H9 (cell line): ENCODE data around the gene ANK3. TPM values are rescaled to one million over a fixed set of nuclear protein-coding genes. Genes with fewer than 3 reads are reported as not detected.

Experiments used
- DNase-seq: peaks from one replicate; pipeline ENCODE4 v3.0.0-alpha.2; 2017
- H2AFZ ChIP-seq: one replicate; pipeline ENCODE4 v1.6.1; 2013; ENCODE audit warnings: mild to moderate bottlenecking, low read length, control low read depth, moderate library complexity
- H2AK5ac ChIP-seq: 2 replicates; pipeline ENCODE4 v1.6.1; 2013; ENCODE audit warnings: low read length, control low read depth, mixed read lengths; ENCODE audit not compliant: insufficient read length
- H2BK120ac ChIP-seq: one replicate; pipeline ENCODE4 v1.6.1; 2013; ENCODE audit warnings: low read depth, mild to moderate bottlenecking, low read length, control low read depth, inconsistent platforms; ENCODE audit not compliant: poor library complexity, severe bottlenecking
- H2BK12ac ChIP-seq: 2 replicates; pipeline ENCODE4 v1.6.1; 2013; ENCODE audit warnings: low read length, control low read depth, mixed read lengths, low read depth; ENCODE audit not compliant: insufficient read length
- H2BK15ac ChIP-seq: 2 replicates; pipeline ENCODE4 v1.6.1; 2013; ENCODE audit warnings: low read depth, low read length, control low read depth
- H2BK20ac ChIP-seq: one replicate; pipeline ENCODE4 v1.6.1; 2013; ENCODE audit warnings: low read depth, mild to moderate bottlenecking, low read length, control low read depth, inconsistent platforms; ENCODE audit not compliant: poor library complexity, severe bottlenecking
- H2BK5ac ChIP-seq: 2 replicates; pipeline ENCODE4 v1.6.1; 2013; ENCODE audit warnings: low read length, control low read depth, mixed read lengths; ENCODE audit not compliant: insufficient read length
- H3K14ac ChIP-seq: 2 replicates; pipeline ENCODE4 v1.6.1; 2013; ENCODE audit warnings: low read length, control low read depth; ENCODE audit not compliant: insufficient read depth
- H3K18ac ChIP-seq: 2 replicates; pipeline ENCODE4 v1.6.1; 2013; ENCODE audit warnings: low read depth, mild to moderate bottlenecking, mixed read lengths, low read length, control low read depth; ENCODE audit not compliant: insufficient read length
- H3K23ac ChIP-seq: 2 replicates; pipeline ENCODE4 v1.6.1; 2013; ENCODE audit warnings: low read length, control low read depth, mixed read lengths, low read depth; ENCODE audit not compliant: insufficient read length
- H3K23me2 ChIP-seq: 2 replicates; pipeline ENCODE4 v1.6.1; 2013; ENCODE audit warnings: low read depth, mild to moderate bottlenecking, mixed read lengths, low read length, control low read depth; ENCODE audit not compliant: insufficient read length, poor library complexity, severe bottlenecking
- H3K27ac ChIP-seq: 2 replicates; pipeline ENCODE4 v1.5.1; 2013; ENCODE audit warnings: low read length, control low read depth, mixed read lengths, low read depth; ENCODE audit not compliant: insufficient read length
- H3K27me3 ChIP-seq: 2 replicates; pipeline ENCODE4 v1.6.1; 2013; ENCODE audit warnings: low read length, control low read depth, inconsistent platforms; ENCODE audit not compliant: insufficient read depth
- H3K4ac ChIP-seq: 2 replicates; pipeline ENCODE4 v1.6.1; 2013; ENCODE audit warnings: low read depth, mild to moderate bottlenecking, control low read depth, inconsistent platforms, low read length, moderate library complexity
- H3K4me1 ChIP-seq: 2 replicates; pipeline ENCODE4 v1.6.1; 2013; ENCODE audit warnings: low read length, control low read depth, inconsistent platforms; ENCODE audit not compliant: insufficient read depth
- H3K4me2 ChIP-seq: 2 replicates; pipeline ENCODE4 v1.6.1; 2013; ENCODE audit warnings: low read length, control low read depth, mixed read lengths; ENCODE audit not compliant: insufficient read length, insufficient read depth
- H3K56ac ChIP-seq: 2 replicates; pipeline ENCODE4 v1.6.1; 2013; ENCODE audit warnings: low read depth, mild to moderate bottlenecking, mixed read lengths, low read length, control low read depth; ENCODE audit not compliant: insufficient read length
- H3K79me1 ChIP-seq: 2 replicates; pipeline ENCODE4 v1.6.1; 2013; ENCODE audit warnings: low read depth, mild to moderate bottlenecking, moderate library complexity, low read length, control low read depth, inconsistent platforms; ENCODE audit not compliant: insufficient read depth, poor library complexity, severe bottlenecking
- H3K79me2 ChIP-seq: 2 replicates; pipeline ENCODE4 v1.6.1; 2013; ENCODE audit warnings: low read length, control low read depth, inconsistent platforms; ENCODE audit not compliant: insufficient read depth
- H3K9ac ChIP-seq: 2 replicates; pipeline ENCODE4 v1.6.1; 2013; ENCODE audit warnings: low read length, control low read depth, mixed read lengths; ENCODE audit not compliant: insufficient read length; ENCODE audit errors: extremely low read depth
- H3K9me3 ChIP-seq: one replicate; pipeline ENCODE4 v1.6.1; 2013; ENCODE audit warnings: low read depth, low read length, inconsistent platforms; ENCODE audit not compliant: control insufficient read depth
- H3T11ph ChIP-seq: one replicate; pipeline ENCODE4 v1.6.1; 2013; ENCODE audit warnings: mild to moderate bottlenecking, low read length, control low read depth, inconsistent platforms
- H4K20me1 ChIP-seq: one replicate; pipeline ENCODE4 v1.6.1; 2013; ENCODE audit not compliant: control insufficient read depth, insufficient read length, insufficient read depth
- H4K5ac ChIP-seq: 2 replicates; pipeline ENCODE4 v1.6.1; 2013; ENCODE audit warnings: low read depth, mild to moderate bottlenecking, mixed read lengths, low read length, control low read depth; ENCODE audit not compliant: insufficient read length
- H4K8ac ChIP-seq: replicated peaks from 2 replicates; pipeline ENCODE4 v1.6.1; 2013; ENCODE audit warnings: low read length, control low read depth, mixed read lengths, low read depth; ENCODE audit not compliant: insufficient read length
- H4K91ac ChIP-seq: 2 replicates; pipeline ENCODE4 v1.6.1; 2013; ENCODE audit warnings: low read depth, mild to moderate bottlenecking, moderate library complexity, mixed read lengths, low read length, control low read depth; ENCODE audit not compliant: insufficient read length
- H3K27ac Mint-ChIP-seq, 3 experiments: 2 replicates in 2 of 3; 3 replicates in 1 of 3; pipeline ENCODE4 v1.8.0; 2020 to 2021; ENCODE audit warnings: mixed read lengths in 3 of 3, mild to moderate bottlenecking in 1 of 3, moderate library complexity in 1 of 3
- H3K27me3 Mint-ChIP-seq: 2 replicates; pipeline ENCODE4 v1.8.0; 2021; ENCODE audit warnings: low read depth, mild to moderate bottlenecking, moderate library complexity, mixed read lengths
- H3K36me3 Mint-ChIP-seq, 3 experiments: 2 replicates in 2 of 3; 3 replicates in 1 of 3; pipeline ENCODE4 v1.8.0; 2020 to 2021; ENCODE audit warnings: low read depth in 3 of 3, mixed read lengths in 3 of 3; ENCODE audit not compliant: insufficient read depth in 1 of 3
- H3K4me1 Mint-ChIP-seq, 2 experiments: 2 replicates each; pipeline ENCODE4 v1.8.0; 2020; ENCODE audit warnings: mixed read lengths in 2 of 2
- H3K4me3 Mint-ChIP-seq, 2 experiments: 2 replicates in 1 of 2; 3 replicates in 1 of 2; pipeline ENCODE4 v1.8.0; 2020 to 2021; ENCODE audit warnings: mild to moderate bottlenecking in 2 of 2, mixed read lengths in 2 of 2, moderate library complexity in 1 of 2
- H3K9me3 Mint-ChIP-seq, 2 experiments: 2 replicates in 1 of 2; 3 replicates in 1 of 2; pipeline ENCODE4 v1.8.0; 2020; ENCODE audit warnings: mild to moderate bottlenecking in 2 of 2, mixed read lengths in 2 of 2, moderate library complexity in 1 of 2
- CTCF ChIP-seq: fragments of 200-600 bp; sonication (generic); conservative IDR thresholded peaks from 3 replicates; pipeline ENCODE4 v1.8.0; 2021; ENCODE audit warnings: antibody characterized with exemption, mild to moderate bottlenecking
- WGBS: extraction: QIAGEN DNeasy Blood & Tissue Kit; methylation state at CpG from one replicate; pipeline ENCODE4 v1.1.7; 2013; ENCODE audit warnings: missing lambda C conversion rate, low lambda C conversion rate, mixed read lengths; ENCODE audit not compliant: insufficient read length; ENCODE audit errors: extremely low coverage; 5-methylcytosine and 5-hydroxymethylcytosine counted together
- total RNA-seq: library from RNA; stranded (reverse); gene quantifications from 2 replicates; pipeline ENCODE4 v1.2.1, GENCODE V29; 2021

ANK3 gene
- total RNA-seq, 1 experiment from 2014 or later: 59.6 TPM

DNA sequence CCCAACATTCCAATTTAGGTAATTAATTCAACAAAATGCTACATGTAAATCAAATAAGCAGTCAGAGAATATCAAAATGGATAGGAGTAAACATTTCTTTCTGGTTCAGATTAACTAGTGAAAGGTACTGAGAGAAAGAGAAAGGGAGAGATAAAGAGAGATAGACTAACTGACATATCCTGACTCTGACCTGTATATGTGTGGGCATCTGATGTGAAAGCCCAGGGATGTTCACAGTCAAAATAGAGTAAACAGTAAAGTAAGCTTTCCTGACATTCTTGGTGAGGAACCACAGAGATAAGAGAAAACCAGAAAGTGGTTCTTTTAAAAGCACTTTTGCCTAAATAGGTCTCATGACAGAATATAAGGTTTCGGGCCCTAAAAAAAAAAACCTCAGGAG, 37.5 kb upstream of the ANK3 start:
- no peak overlapping the region for H3K27ac ChIP-seq
- H3K4me1 Mint-ChIP-seq: peaks cover 7 to 11% of the 10 kb centered on the region in 2 experiments

More for the DNA sequence above, 37.5 kb upstream of the ANK3 start:
- Histone ChIP-seq H2BK20ac (no peak overlapping the region), H4K20me1 (no peaks in the 10 kb centered on the region), H3K23me2 (no peaks in the 10 kb centered on the region), H4K5ac (no peak overlapping the region), H3T11ph (no peak overlapping the region), H2AFZ (no peak overlapping the region), H3K27me3 (no peaks in the 10 kb centered on the region), H3K56ac (no peak overlapping the region), H3K18ac (no peak overlapping the region), H2BK12ac (no peak overlapping the region), H2BK15ac (no peak overlapping the region), H4K91ac (no peak overlapping the region), H3K23ac (no peak overlapping the region), H3K9ac (no peak overlapping the region), H2AK5ac (no peak overlapping the region), H3K4me2 (no peak overlapping the region), H4K8ac (no peak overlapping the region), H3K79me1 (no peaks in the 10 kb centered on the region), H3K79me2 (no peaks in the 10 kb centered on the region), H3K14ac (no peak overlapping the region), H3K9me3 (no peaks in the 10 kb centered on the region), H3K4me1 (no peaks in the 10 kb centered on the region), H2BK120ac (no peak overlapping the region), H2BK5ac (no peak overlapping the region), H3K4ac (no peak overlapping the region)
- H3K27me3 Mint-ChIP-seq: peaks cover 6% of the 10 kb centered on the region
- H3K4me3 Mint-ChIP-seq: no peak overlapping the region
- no peak for TF ChIP-seq CTCF
- no peaks in the 10 kb centered on the region for H3K36me3 Mint-ChIP-seq
- no peaks in the 10 kb centered on the region for H3K9me3 Mint-ChIP-seq
- no CpG with 5 or more reads among the region's 1 CpG for WGBS
- H3K27ac Mint-ChIP-seq: no peak overlapping the region
- DNase-seq: no peak
